ENCODE measurements around the gene COL4A2.

- TF ChIP-seq POLR2AphosphoS5 (IDR thresholded peaks at IDR 0.05) (no peak), POLR2A (IDR thresholded peaks at IDR 0.05) (no peak), EP300 (IDR thresholded peaks at IDR 0.05) (no peak)
- TF ChIP-seq, protein P1, sequence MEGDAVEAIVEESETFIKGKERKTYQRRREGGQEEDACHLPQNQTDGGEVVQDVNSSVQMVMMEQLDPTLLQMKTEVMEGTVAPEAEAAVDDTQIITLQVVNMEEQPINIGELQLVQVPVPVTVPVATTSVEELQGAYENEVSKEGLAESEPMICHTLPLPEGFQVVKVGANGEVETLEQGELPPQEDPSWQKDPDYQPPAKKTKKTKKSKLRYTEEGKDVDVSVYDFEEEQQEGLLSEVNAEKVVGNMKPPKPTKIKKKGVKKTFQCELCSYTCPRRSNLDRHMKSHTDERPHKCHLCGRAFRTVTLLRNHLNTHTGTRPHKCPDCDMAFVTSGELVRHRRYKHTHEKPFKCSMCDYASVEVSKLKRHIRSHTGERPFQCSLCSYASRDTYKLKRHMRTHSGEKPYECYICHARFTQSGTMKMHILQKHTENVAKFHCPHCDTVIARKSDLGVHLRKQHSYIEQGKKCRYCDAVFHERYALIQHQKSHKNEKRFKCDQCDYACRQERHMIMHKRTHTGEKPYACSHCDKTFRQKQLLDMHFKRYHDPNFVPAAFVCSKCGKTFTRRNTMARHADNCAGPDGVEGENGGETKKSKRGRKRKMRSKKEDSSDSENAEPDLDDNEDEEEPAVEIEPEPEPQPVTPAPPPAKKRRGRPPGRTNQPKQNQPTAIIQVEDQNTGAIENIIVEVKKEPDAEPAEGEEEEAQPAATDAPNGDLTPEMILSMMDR (IDR thresholded peaks at IDR 0.05) = no peak
These were observed 62.3 kb downstream of the COL4A2 start for GRCh38 chr13:110369400-110369799.

Data from suprapubic skin (tissue), 4 donors.